K562 (cell line): Measurements from ENCODE around the gene SPI1. TPM values are rescaled to one million over a fixed set of nuclear protein-coding genes. Genes with fewer than 3 reads are reported as not detected.

Experiments
- ATAC-seq: fragments of 200-7000 bp; cut with Tn5 transposase; 3 replicates; pipeline ENCODE4 v1.9.1; 2020; ENCODE audit warnings: moderate library complexity
- BruUV-seq: library from RNA; stranded (reverse); fragments of 400-500 nt; replicated peaks from 2 replicates; lab custom pipeline; 2021; lab: Mats Ljungman, UMichigan
- CTCF ChIA-PET: fragments of 300-600 bp; formaldehyde crosslinking; extraction: SDS; loops from one replicate; lab custom pipeline; 2021; ENCODE audit warnings: low intra/inter-chr PET ratio; lab: Yijun Ruan, JAX
- POLR2A ChIA-PET: fragments of 300-600, 350-650 bp; sonication (Branson Sonifier 250); formaldehyde crosslinking; extraction: SDS; loops from one replicate; lab custom pipeline; 2021; ENCODE audit warnings: antibody characterized with exemption, inconsistent platforms; lab: Yijun Ruan, JAX
- DNase-seq, 4 experiments: peaks; one replicate each; pipeline versions ENCODE4 v3.0.0 to v3.0.0-alpha.2; 2011 to 2018; ENCODE audit warnings: low spot score in 3 of 4, mixed read lengths in 3 of 4; ENCODE audit errors: extremely low read depth in 1 of 4
- FAIRE-seq: peaks from 2 replicates; lab custom pipeline; 2011; peaks lifted over from hg19 to GRCh38; lab: Jason Lieb, UNC
- H2AFZ ChIP-seq: 2 replicates; pipeline ENCODE4 v1.6.0; 2011; ENCODE audit warnings: low read depth, low read length, control low read depth, inconsistent platforms
- H3K27ac ChIP-seq: fragments of 200-600 bp; 3 replicates; pipeline ENCODE4 v1.8.0; 2011; ENCODE audit warnings: low read depth, mild to moderate bottlenecking, control low read depth, inconsistent platforms, low read length, moderate library complexity, mixed read lengths; ENCODE audit errors: extremely low read depth
- H3K27me3 ChIP-seq, 2 experiments: fragments of 300-600 bp in 1 of 2; 2 replicates in 1 of 2; 3 replicates in 1 of 2; pipeline versions ENCODE4 v1.6.0 to v1.8.0; 2011; ENCODE audit warnings: inconsistent platforms in 2 of 2, low read length in 2 of 2, mild to moderate bottlenecking in 1 of 2, mixed read lengths in 1 of 2, moderate library complexity in 1 of 2; ENCODE audit not compliant: control insufficient read depth in 2 of 2, insufficient read depth in 2 of 2
- H3K36me3 ChIP-seq: fragments of 300-600 bp; 3 replicates; pipeline ENCODE4 v1.8.0; 2011; ENCODE audit warnings: mild to moderate bottlenecking, low read length, inconsistent platforms; ENCODE audit not compliant: control insufficient read depth, insufficient read depth
- H3K4me1 ChIP-seq, 2 experiments: fragments of 200-600 bp in 1 of 2; replicated peaks in 1 of 2; 2 replicates in 1 of 2; 3 replicates in 1 of 2; pipeline versions ENCODE4 v1.5.1 to v1.8.0; 2011; ENCODE audit warnings: inconsistent platforms in 2 of 2, low read length in 2 of 2, mild to moderate bottlenecking in 1 of 2, mixed read lengths in 1 of 2, moderate library complexity in 1 of 2; ENCODE audit not compliant: control insufficient read depth in 2 of 2, insufficient read depth in 2 of 2
- H3K4me2 ChIP-seq: 2 replicates; pipeline ENCODE4 v1.6.1; 2011; ENCODE audit warnings: low read length, control low read depth, inconsistent platforms, mixed read lengths; ENCODE audit not compliant: insufficient read depth
- H3K4me3 ChIP-seq: fragments of 200-600 bp; sonication (generic), shearing (Covaris generic); 2 replicates; pipeline ENCODE4 v1.5.1; 2016; ENCODE audit warnings: control low read depth, inconsistent platforms
- H3K79me2 ChIP-seq: fragments of 200-600 bp; 3 replicates; pipeline ENCODE4 v1.8.0; 2011; ENCODE audit warnings: low read length, inconsistent platforms; ENCODE audit not compliant: control insufficient read depth, insufficient read depth
- H3K9ac ChIP-seq, 2 experiments: 2 replicates each; pipeline versions ENCODE4 v1.6.0 to v1.6.1; 2011; ENCODE audit warnings: low read depth in 2 of 2, low read length in 2 of 2, control low read depth in 1 of 2, inconsistent platforms in 1 of 2, mild to moderate bottlenecking in 1 of 2, mixed read lengths in 1 of 2; ENCODE audit not compliant: insufficient read depth in 1 of 2
- H3K9me1 ChIP-seq: one replicate; pipeline ENCODE4 v1.6.0; 2011; ENCODE audit warnings: inconsistent platforms, mild to moderate bottlenecking, low read length, moderate library complexity; ENCODE audit not compliant: control insufficient read depth, insufficient read depth
- H3K9me3 ChIP-seq: replicated peaks from 2 replicates; pipeline ENCODE4 v1.5.1; 2011; ENCODE audit warnings: low read depth, low read length, inconsistent platforms; ENCODE audit not compliant: control insufficient read depth, insufficient read depth
- H4K20me1 ChIP-seq: replicated peaks from 2 replicates; pipeline ENCODE4 v1.6.1; 2011; ENCODE audit warnings: low read length, inconsistent platforms, mixed read lengths; ENCODE audit not compliant: control insufficient read depth, insufficient read depth
- BDP1 ChIP-seq: IDR thresholded peaks from 3 replicates; pipeline ENCODE4 v1.6.1; 2011; ENCODE audit not compliant: insufficient read length, insufficient read depth
- NELFE ChIP-seq: IDR thresholded peaks from 2 replicates; pipeline ENCODE4 v1.6.1; 2011; ENCODE audit warnings: mild to moderate bottlenecking; ENCODE audit not compliant: insufficient read depth, insufficient read length
- PKNOX1 ChIP-seq: fragments of 450-650 bp; IDR thresholded peaks from 2 replicates; pipeline ENCODE4 v1.6.1; 2016
- POLR2G ChIP-seq: fragments of 200-400 bp; formaldehyde crosslinking; IDR thresholded peaks from 2 replicates; pipeline ENCODE4 v1.6.1; 2017; ENCODE audit warnings: low read depth, mild to moderate bottlenecking, antibody characterized with exemption, low read length, moderate library complexity
- RBM15 ChIP-seq: fragments of 200-400 bp; formaldehyde crosslinking; IDR thresholded peaks from 2 replicates; pipeline ENCODE4 v1.6.1; 2018; ENCODE audit warnings: mild to moderate bottlenecking, low read length, moderate library complexity; ENCODE audit not compliant: insufficient read depth
- TBL1XR1 ChIP-seq, 2 experiments: IDR thresholded peaks; 2 replicates each; pipeline ENCODE4 v1.6.1; 2012; ENCODE audit warnings: improper control_type of control experiment in 2 of 2, low read length in 2 of 2, mild to moderate bottlenecking in 1 of 2
- ZNF507 ChIP-seq: conservative IDR thresholded peaks from 2 replicates; pipeline ENCODE4 v1.6.1; 2017; ENCODE audit warnings: missing genetic modification characterization, missing compliant biosample characterization
- WGBS: fragments of 100-300 bp; shearing (Covaris generic); methylation state at CpG from one replicate; pipeline ENCODE4 v1.1.6; 2016; ENCODE audit warnings: low coverage, mixed read lengths; ENCODE audit not compliant: insufficient coverage; ENCODE audit errors: missing lambda C conversion rate; 5-methylcytosine and 5-hydroxymethylcytosine counted together
- in situ Hi-C: fragments of 300-500 bp; cut with MboI; formaldehyde crosslinking; loops from 4 replicates; pipeline ENCODE4 v1.15.0; 2018; ENCODE audit warnings: inconsistent platforms, mixed read lengths
- intact Hi-C: fragments of 100-400 bp; cut with micrococcal nuclease; formaldehyde crosslinking; loops from 2 replicates; pipeline ENCODE4 v1.14.2; 2022
- polyA plus RNA-seq, 8 experiments: library from polyadenylated mRNA; depleted of rRNA in 4 of 8; stranded (reverse) in 5 of 8; unstranded in 3 of 8; fragments of >200 nt; fragmentation: Nextera tagmentation in 2 of 8; fragmentation: Illumina TruSeq in 1 of 8; extraction: Ambion mirVana in 2 of 8; extraction: Trizol in 1 of 8; gene quantifications; 2 replicates each; pipeline versions ENCODE4 v1.2.1 to v1.2.3, GENCODE V29; 2011 to 2014; ENCODE audit warnings: inconsistent platforms in 1 of 8, missing spikeins in 1 of 8
- total RNA-seq, 7 experiments: library from RNA; depleted of rRNA in 6 of 7; stranded (reverse); fragments of >200 nt in 6 of 7; fragmentation: Illumina TruSeq in 2 of 7; extraction: Trizol in 2 of 7; gene quantifications; 2 replicates each; pipeline versions ENCODE4 v1.2.1 to v1.2.3, GENCODE V29; 2011 to 2021; ENCODE audit warnings: low replicate concordance in 1 of 7

SPI1 gene
- total and polyA plus RNA-seq, 9 of the 15 experiments (the other 6 are each of a cell fraction or from before 2014, with no cell fraction given), result 0.10 to 33.7 (median 10.3) TPM

- 81% methylated on average over 5 of the region's 14 CpGs for WGBS
- DNase-seq (no peak), ATAC-seq (no peak), FAIRE-seq (no peak)
- in situ Hi-C loops, result loop anchor here (10.0 kb wide), 1 partner anchor 474 kb away; no protein-coding TSS in a partner anchor
- H3K9ac ChIP-seq, result no peak overlapping the region
- CTCF ChIA-PET, result no interaction called here
- intact Hi-C loops, result loop anchor here (10.0 kb wide), 2 partner anchors 46 to 474 kb away; partner anchors contain the start of gene SLC39A13
- no peak overlapping the region for H2AFZ ChIP-seq
- no peak overlapping the region for H3K4me2 ChIP-seq
- H4K20me1 ChIP-seq, result no peaks in the 10 kb centered on the region
- H3K4me3 ChIP-seq, result no peak overlapping the region
- no peaks in the 10 kb centered on the region for H3K79me2 ChIP-seq
- TF ChIP-seq RBM15 (no peak), NELFE (no peak), PKNOX1 (no peak), ZNF507 (tag) (no peak), BDP1 (no peak), POLR2G (peak; percentile 36; the same call in 1 of the 2 replicates), TBL1XR1 (IDR thresholded peaks at IDR 0.05; ENCODE audit: low read length in 2 of 2) (no peak)
- TF ChIP-seq, all 486 proteins: peak for 1
- peaks cover 0 to 31% of the 10 kb centered on the region in 2 experiments; a peak in 3 of 5 replicates for H3K4me1 ChIP-seq
- H3K9me1 ChIP-seq, result no peaks in the 10 kb centered on the region
- POLR2A ChIA-PET, result no interaction called here
- BruUV-seq, result no TSS peak
- peaks cover 13% of the 10 kb centered on the region for H3K9me3 ChIP-seq
- H3K27me3 ChIP-seq, result no peaks in the 10 kb centered on the region
- H3K27ac ChIP-seq, result no peak overlapping the region
- 0 out of 3 replicates have a peak, but pooled peaks cover 3% of the 10 kb centered on the region for H3K36me3 ChIP-seq
Observed at GRCh38 chr11:47358731-47359051, 19.7 kb downstream of the SPI1 start.
